Measurements from ENCODE around the gene OR52A5. TPM values are rescaled to one million over a fixed set of nuclear protein-coding genes. Genes with fewer than 3 reads are reported as not detected.
"Not testable (repeated sequence)": the region's sequence is repeated elsewhere in the genome, so short reads cannot be mapped to it uniquely, and the experiment has no call there.

The OR52A5 gene
- 1 to 10 TPM in 1 of 8 experiments, under 1 TPM in 5, not detected in 2; 0.04 to 1.6 (median 0.18) TPM for total RNA-seq

- no peak within 1 kb of the TSS for H3K4me3 ChIP-seq
- no peak for ATAC-seq (replicated peaks in 6 of 8)
- no peak within 1 kb of the TSS for H3K27ac ChIP-seq
- WGBS, 10 experiments, result 37 to 100% (median 77%) methylated on average over 1 to 2 of the region's 2 CpGs
- H3K4me1 ChIP-seq (replicated peaks in 1 of 2), result no peaks in the 10 kb centered on the region
- in situ Hi-C loops (cut with MboI; ENCODE audit: low pct_unique_long_range_greater_than_20kb in 2 of 9, low sequenced_read_pairs in 9 of 9, unreplicated experiment in 9 of 9), result no loop called here
Observed at GRCh38 chr11:5137996-5138395, at the start of gene OR52A5. Gene OR52A5, minus strand, starts transcription at chr11:5138356. Its CDS starts 5,714 bp downstream, at chr11:5132642.

- in situ Hi-C loops (cut with MboI; ENCODE audit: low pct_unique_long_range_greater_than_20kb in 2 of 9, low sequenced_read_pairs in 9 of 9, unreplicated experiment in 9 of 9), result no loop called here
- WGBS, 10 experiments, result 17 to 94% (median 76%) methylated on average over 1 to 9 of the region's 10 CpGs
- no peak for ATAC-seq (replicated peaks in 6 of 8)
- no peak overlapping the region for H3K27ac ChIP-seq
- no peak overlapping the region for H3K4me3 ChIP-seq
- no peaks in the 10 kb centered on the region for H3K4me1 ChIP-seq (replicated peaks in 1 of 2)
Observed at GRCh38 chr11:5178046-5178837, 40.1 kb upstream of the OR52A5 start.

GRCh38 chr11:5174934-5175333 lies 36.8 kb upstream of the OR52A5 start:
- Histone ChIP-seq H3K4me1 (replicated peaks in 1 of 2) (no peaks in the 10 kb centered on the region), H3K4me3 (no peak overlapping the region), H3K27ac (no peak overlapping the region)
- 41 to 96% (median 83%) methylated on average over 3 to 7 of the region's 7 CpGs for WGBS, 10 experiments
- ATAC-seq (replicated peaks in 6 of 8), result no peak
- in situ Hi-C loops (cut with MboI; ENCODE audit: low pct_unique_long_range_greater_than_20kb in 2 of 9, low sequenced_read_pairs in 9 of 9, unreplicated experiment in 9 of 9), result no loop called here

- Histone ChIP-seq H3K4me3 (no peak overlapping the region), H3K4me1 (replicated peaks in 1 of 2) (no peaks in the 10 kb centered on the region), H3K27ac (no peak overlapping the region)
- in situ Hi-C loops (cut with MboI; ENCODE audit: low pct_unique_long_range_greater_than_20kb in 2 of 9, low sequenced_read_pairs in 9 of 9, unreplicated experiment in 9 of 9), result no loop called here
- ATAC-seq (replicated peaks in 6 of 8), result no peak
- 0 to 82% (median 33%) methylated on average over 1 to 2 of the region's 2 CpGs; no CpG with 5 or more reads in 1 of the 10 experiments for WGBS, 10 experiments
Observed at GRCh38 chr11:5171856-5172255, 33.7 kb upstream of the OR52A5 start.

- H3K4me3 ChIP-seq; H3K27ac ChIP-seq; ATAC-seq (replicated peaks in 6 of 8); in situ Hi-C loops (cut with MboI; ENCODE audit: low pct_unique_long_range_greater_than_20kb in 2 of 9, low sequenced_read_pairs in 9 of 9, unreplicated experiment in 9 of 9); H3K4me1 ChIP-seq (replicated peaks in 1 of 2): not testable (repeated sequence)
Observed at GRCh38 chr11:5165898-5166297, 27.7 kb upstream of the OR52A5 start.

- H3K27ac ChIP-seq; ATAC-seq (replicated peaks in 6 of 8); H3K4me3 ChIP-seq; H3K4me1 ChIP-seq (replicated peaks in 1 of 2); in situ Hi-C loops (cut with MboI; ENCODE audit: low pct_unique_long_range_greater_than_20kb in 2 of 9, low sequenced_read_pairs in 9 of 9, unreplicated experiment in 9 of 9): not testable (repeated sequence)
- 44 to 100% (median 77%) methylated on average over 1 to 2 of the region's 6 CpGs; no CpG with 5 or more reads in 6 of the 10 experiments for whole genome bisulfite sequencing, 10 experiments
Observed at GRCh38 chr11:5164807-5165206, 26.7 kb upstream of the OR52A5 start.

GRCh38 chr11:5161045-5161444 lies 22.9 kb upstream of the OR52A5 start:
- H3K27ac ChIP-seq; in situ Hi-C loops (cut with MboI; ENCODE audit: low pct_unique_long_range_greater_than_20kb in 2 of 9, low sequenced_read_pairs in 9 of 9, unreplicated experiment in 9 of 9); H3K4me3 ChIP-seq; ATAC-seq (replicated peaks in 6 of 8); H3K4me1 ChIP-seq (replicated peaks in 1 of 2): not testable (repeated sequence)
- WGBS, 10 experiments, result no CpG with 5 or more reads among the region's 1 CpG

- WGBS, 10 experiments, result 77 to 100% (median 96%) methylated on average over 1 to 4 of the region's 4 CpGs; no CpG with 5 or more reads in 5 of the 10 experiments
- H3K4me3 ChIP-seq; H3K27ac ChIP-seq; ATAC-seq (replicated peaks in 6 of 8); in situ Hi-C loops (cut with MboI; ENCODE audit: low pct_unique_long_range_greater_than_20kb in 2 of 9, low sequenced_read_pairs in 9 of 9, unreplicated experiment in 9 of 9); H3K4me1 ChIP-seq (replicated peaks in 1 of 2): not testable (repeated sequence)
Observed at GRCh38 chr11:5160217-5160616, 22.1 kb upstream of the OR52A5 start.

- in situ Hi-C loops (cut with MboI; ENCODE audit: low pct_unique_long_range_greater_than_20kb in 2 of 9, low sequenced_read_pairs in 9 of 9, unreplicated experiment in 9 of 9), result no loop called here
- Histone ChIP-seq H3K4me1 (replicated peaks in 1 of 2) (no peaks in the 10 kb centered on the region), H3K4me3 (no peak overlapping the region), H3K27ac (no peak overlapping the region)
- ATAC-seq (replicated peaks in 6 of 8), result no peak
Observed at GRCh38 chr11:5159806-5160205, 21.6 kb upstream of the OR52A5 start.

GRCh38 chr11:5154657-5155056 lies 16.5 kb upstream of the OR52A5 start, which contains the start of gene OR52A1:
Gene OR52A1, minus strand, starts transcription at chr11:5154757. Its CDS starts 2,388 bp downstream, at chr11:5152369.
- no peak for ATAC-seq (replicated peaks in 6 of 8)
- in situ Hi-C loops (cut with MboI; ENCODE audit: low pct_unique_long_range_greater_than_20kb in 2 of 9, low sequenced_read_pairs in 9 of 9, unreplicated experiment in 9 of 9), result no loop called here
- 0 to 88% (median 67%) methylated on average over 1 to 3 of the region's 3 CpGs; no CpG with 5 or more reads in 1 of the 10 experiments for WGBS, 10 experiments
- H3K27ac ChIP-seq, result no peak within 1 kb of the TSS
- no peak within 1 kb of the TSS for H3K4me3 ChIP-seq
- H3K4me1 ChIP-seq (replicated peaks in 1 of 2), result no peaks in the 10 kb centered on the region

GRCh38 chr11:5153574-5154431 lies 15.6 kb upstream of the OR52A5 start:
- Histone ChIP-seq H3K4me1 (replicated peaks in 1 of 2) (no peaks in the 10 kb centered on the region), H3K4me3 (no peak overlapping the region), H3K27ac (no peak overlapping the region)
- 15 to 92% (median 86%) methylated on average over 2 to 3 of the region's 3 CpGs; no CpG with 5 or more reads in 1 of the 10 experiments for WGBS, 10 experiments
- in situ Hi-C loops (cut with MboI; ENCODE audit: low pct_unique_long_range_greater_than_20kb in 2 of 9, low sequenced_read_pairs in 9 of 9, unreplicated experiment in 9 of 9), result no loop called here
- no peak for ATAC-seq (replicated peaks in 6 of 8)

GRCh38 chr11:5151713-5152153 lies 13.6 kb upstream of the OR52A5 start:
- H3K27ac ChIP-seq, result no peak overlapping the region
- in situ Hi-C loops (cut with MboI; ENCODE audit: low pct_unique_long_range_greater_than_20kb in 2 of 9, low sequenced_read_pairs in 9 of 9, unreplicated experiment in 9 of 9), result no loop called here
- no peak for ATAC-seq (replicated peaks in 6 of 8)
- WGBS, 10 experiments, result 0 to 100% (median 70%) methylated on average over 1 to 3 of the region's 3 CpGs; no CpG with 5 or more reads in 3 of the 10 experiments
- H3K4me3 ChIP-seq, result no peak overlapping the region
- no peaks in the 10 kb centered on the region for H3K4me1 ChIP-seq (replicated peaks in 1 of 2)

GRCh38 chr11:5144206-5144605 lies 6.0 kb upstream of the OR52A5 start:
- H3K27ac ChIP-seq; ATAC-seq (replicated peaks in 6 of 8); H3K4me1 ChIP-seq (replicated peaks in 1 of 2); in situ Hi-C loops (cut with MboI; ENCODE audit: low pct_unique_long_range_greater_than_20kb in 2 of 9, low sequenced_read_pairs in 9 of 9, unreplicated experiment in 9 of 9); H3K4me3 ChIP-seq: not testable (repeated sequence)
- 80 to 87% (median 86%) methylated on average over 1 to 16 of the region's 21 CpGs; no CpG with 5 or more reads in 7 of the 10 experiments for WGBS, 10 experiments

Measured in motor neuron (in vitro differentiated cells).